Measurements from ENCODE around the gene SH3BP5. TPM values are rescaled to one million over a fixed set of nuclear protein-coding genes. Genes with fewer than 3 reads are reported as not detected.
A peak's percentile ranks its signal among the peaks of the same experiment; 100 is the strongest.

SH3BP5 gene
- total RNA-seq, 1 donor from 2014 or later, result 5.2 TPM

GRCh38 chr3:15269091-15269989 lies 63.0 kb downstream of the SH3BP5 start:
- no peaks in the 10 kb centered on the region for H3K9me3 Mint-ChIP-seq
- peaks cover 5% of the 10 kb centered on the region for H3K4me1 Mint-ChIP-seq
- H3K27me3 Mint-ChIP-seq (ENCODE audit: low read depth), result no peaks in the 10 kb centered on the region
- DNase-seq (ENCODE audit: low read depth, low spot score), result no peak
- H3K4me3 Mint-ChIP-seq, result no peak overlapping the region
- peak overlapping the region; percentile 67 for H3K27ac Mint-ChIP-seq (ENCODE audit: unreplicated experiment)
- TF ChIP-seq CTCF (conservative IDR thresholded peaks at IDR 0.05), result no peak
- no peaks in the 10 kb centered on the region for H3K36me3 Mint-ChIP-seq (ENCODE audit: low read depth)

DNA sequence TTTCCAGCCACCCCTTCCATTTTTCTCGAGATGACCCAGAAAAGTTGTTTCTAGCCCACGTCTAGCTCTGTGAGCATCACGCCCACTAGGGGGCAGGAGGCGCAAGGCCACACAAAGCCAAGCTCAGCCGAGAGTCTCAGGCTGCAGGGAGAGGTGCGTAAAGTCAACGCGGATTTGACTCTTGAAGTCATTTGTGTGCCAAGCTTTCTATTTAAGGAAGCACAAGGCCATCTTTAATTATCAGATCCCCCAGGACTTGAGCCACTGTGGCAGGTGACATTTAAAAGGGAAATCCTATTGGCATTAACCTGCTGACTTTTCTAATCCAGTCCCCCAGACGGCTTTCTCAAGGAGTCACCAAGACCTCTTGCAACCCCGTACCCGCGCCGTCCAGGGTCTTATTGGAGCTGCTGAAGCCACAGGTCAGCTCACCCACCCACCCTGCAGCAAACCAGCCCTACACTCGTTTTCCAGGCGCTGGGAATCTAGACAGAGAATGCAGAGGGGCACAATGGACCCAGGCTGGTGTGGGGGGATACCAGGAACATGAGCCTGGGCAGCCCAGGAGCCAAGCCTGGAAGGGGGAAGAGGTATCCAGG lies 64.3 kb downstream of the SH3BP5 start:
- Mint-ChIP-seq H3K36me3 (ENCODE audit: low read depth) (no peaks in the 10 kb centered on the region), H3K9me3 (no peaks in the 10 kb centered on the region), H3K27me3 (ENCODE audit: low read depth) (no peaks in the 10 kb centered on the region), H3K27ac (ENCODE audit: unreplicated experiment) (no peak overlapping the region), H3K4me3 (no peak overlapping the region), H3K4me1 (peaks cover 5% of the 10 kb centered on the region)
- peak; percentile 78 for DNase-seq (ENCODE audit: low read depth, low spot score)
- TF ChIP-seq CTCF (conservative IDR thresholded peaks at IDR 0.05), result peak; percentile 95

- Mint-ChIP-seq H3K27ac (ENCODE audit: unreplicated experiment) (no peak overlapping the region), H3K4me3 (no peak overlapping the region), H3K9me3 (no peaks in the 10 kb centered on the region), H3K27me3 (ENCODE audit: low read depth) (no peaks in the 10 kb centered on the region), H3K36me3 (ENCODE audit: low read depth) (no peaks in the 10 kb centered on the region), H3K4me1 (peaks cover 5% of the 10 kb centered on the region)
- no peak for DNase-seq (ENCODE audit: low read depth, low spot score)
- no peak for TF ChIP-seq CTCF (conservative IDR thresholded peaks at IDR 0.05)
Observed at GRCh38 chr3:15267502-15267901, 64.9 kb downstream of the SH3BP5 start.

DNA sequence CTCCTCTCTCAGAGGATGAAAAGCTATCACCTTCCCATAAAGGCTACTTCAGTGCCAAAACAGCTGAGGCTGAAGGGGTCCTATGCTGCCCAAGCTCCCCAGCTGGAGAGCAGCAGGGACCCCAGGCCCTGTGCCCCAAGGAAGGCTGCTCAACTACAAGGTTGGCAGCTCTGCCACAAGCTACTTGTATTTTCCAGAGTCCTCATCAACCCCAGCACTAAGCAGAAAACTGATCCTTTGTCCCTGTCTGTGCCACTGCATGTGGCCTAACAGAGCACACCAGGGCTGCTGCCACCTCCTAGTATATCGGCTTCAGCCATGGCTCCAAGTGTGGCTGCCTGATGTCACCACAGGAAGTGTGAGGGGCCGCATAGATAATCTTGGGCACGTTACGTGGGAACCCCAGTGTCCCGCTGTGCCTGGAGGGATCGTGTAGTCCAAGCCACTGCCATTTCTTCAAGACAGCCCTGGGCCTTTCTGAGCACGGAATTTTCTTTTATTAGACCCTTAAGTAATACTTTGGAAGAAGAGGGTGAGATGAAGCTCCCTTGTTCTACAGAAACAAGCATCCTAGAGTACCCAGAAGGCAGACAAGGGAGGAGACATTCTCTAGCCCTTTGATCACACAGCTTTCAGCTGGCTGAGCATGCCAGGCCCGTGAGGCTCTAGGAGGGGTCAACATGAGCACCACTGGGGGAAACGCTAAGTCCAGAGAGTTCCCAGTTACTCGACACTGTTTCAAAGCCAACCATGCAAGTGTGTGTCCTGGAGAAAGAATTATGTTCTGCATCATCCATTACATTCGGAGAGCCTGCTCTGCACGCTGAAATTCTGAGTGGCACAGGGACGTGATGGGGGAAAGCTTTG lies 65.6 kb downstream of the SH3BP5 start:
- Mint-ChIP-seq H3K4me3 (no peak overlapping the region), H3K9me3 (no peaks in the 10 kb centered on the region), H3K27me3 (ENCODE audit: low read depth) (no peaks in the 10 kb centered on the region), H3K27ac (ENCODE audit: unreplicated experiment) (no peak overlapping the region), H3K4me1 (peaks cover 5% of the 10 kb centered on the region), H3K36me3 (ENCODE audit: low read depth) (no peaks in the 10 kb centered on the region)
- TF ChIP-seq CTCF (conservative IDR thresholded peaks at IDR 0.05), result no peak
- DNase-seq (ENCODE audit: low read depth, low spot score), result no peak
